NCI-H345 (cell line): ENCODE measurements around the gene EGFLAM.
A peak's percentile ranks its signal among the peaks of the same experiment; 100 is the strongest.

ENCODE experiments used
- DNase-seq: peaks from one replicate; lab custom pipeline; 2025; lab: John Stamatoyannopoulos, UW

Gene EGFLAM

GRCh38 chr5:38420246-38420645 lies 161.9 kb downstream of the EGFLAM start:
- DNase-seq, result no peak

- DNase-seq, result peak; percentile 32
These were observed 162.5 kb downstream of the EGFLAM start for GRCh38 chr5:38420691-38421390.

- DNase-seq, result no peak
These were observed 164.3 kb downstream of the EGFLAM start for GRCh38 chr5:38422622-38423021.

- DNase-seq, result no peak
These were observed 165.2 kb downstream of the EGFLAM start for GRCh38 chr5:38423276-38424147.

- no peak for DNase-seq
These were observed 166.0 kb downstream of the EGFLAM start for GRCh38 chr5:38424148-38425060.

GRCh38 chr5:38426490-38426889 lies 168.1 kb downstream of the EGFLAM start:
- no peak for DNase-seq

GRCh38 chr5:38426986-38427950 lies 168.9 kb downstream of the EGFLAM start:
- DNase-seq, result peak; percentile 32

GRCh38 chr5:38431242-38431853 lies 173.0 kb downstream of the EGFLAM start:
- DNase-seq, result no peak

GRCh38 chr5:38433160-38433861 lies 175.0 kb downstream of the EGFLAM start:
- no peak for DNase-seq

- no peak for DNase-seq
These were observed 176.8 kb downstream of the EGFLAM start for GRCh38 chr5:38434966-38435705.

- no peak for DNase-seq
These were observed 180.4 kb downstream of the EGFLAM start for GRCh38 chr5:38438757-38439156.

- DNase-seq, result peak; percentile 90
These were observed 183.3 kb downstream of the EGFLAM start for GRCh38 chr5:38441453-38442246.

GRCh38 chr5:38442247-38442573 lies 183.9 kb downstream of the EGFLAM start:
- no peak for DNase-seq

GRCh38 chr5:38443390-38443789 lies 185.0 kb downstream of the EGFLAM start:
- no peak for DNase-seq

- peak; percentile 4 for DNase-seq
These were observed 187.1 kb downstream of the EGFLAM start for GRCh38 chr5:38445374-38446028.

GRCh38 chr5:38446029-38446522 lies 187.7 kb downstream of the EGFLAM start:
- no peak for DNase-seq

- no peak for DNase-seq
These were observed 188.7 kb downstream of the EGFLAM start for GRCh38 chr5:38447056-38447455.

- no peak for DNase-seq
These were observed 189.4 kb downstream of the EGFLAM start for GRCh38 chr5:38447786-38448185.
